Measurements from ENCODE around the gene SYNDIG1. TPM values are rescaled to one million over a fixed set of nuclear protein-coding genes. Genes with fewer than 3 reads are reported as not detected.

SYNDIG1 gene
- polyA plus RNA-seq, 1 donor from 2014 or later = 0.22 TPM

GRCh38 chr20:24493661-24494459, 24.4 kb downstream of the SYNDIG1 start:
- Histone ChIP-seq H3K9me3 (ENCODE audit: low read length) (no peaks in the 10 kb centered on the region), H3K4me2 (ENCODE audit: low read length) (no peak overlapping the region), H3F3A (ENCODE audit: insufficient read depth, low read length, poor library complexity, severe bottlenecking) (no peaks in the 10 kb centered on the region), H3K9me2 (ENCODE audit: insufficient read depth, low read length) (no peaks in the 10 kb centered on the region), H4K20me1 (ENCODE audit: insufficient read depth) (no peaks in the 10 kb centered on the region), H3K27me3 (ENCODE audit: insufficient read depth, low read depth, low read length) (no peaks in the 10 kb centered on the region), H3K9ac (ENCODE audit: low read length) (no peak overlapping the region), H3K27ac (ENCODE audit: low read length) (no peak overlapping the region), H3K36me3 (ENCODE audit: insufficient read depth, low read length) (no peaks in the 10 kb centered on the region), H3K79me2 (replicated peaks; ENCODE audit: insufficient read depth, low read length) (no peaks in the 10 kb centered on the region), H3K4me3 (ENCODE audit: low read length) (no peak overlapping the region), H2AFZ (ENCODE audit: low read depth, low read length) (no peak overlapping the region)
- TF ChIP-seq TAF1 (IDR thresholded peaks at IDR 0.05; ENCODE audit: low read depth) = no peak
- TF ChIP-seq RAD21 (conservative IDR thresholded peaks at IDR 0.05) = no peak
- TF ChIP-seq POLR2AphosphoS5 (IDR thresholded peaks at IDR 0.05) = no peak
- no peak for TF ChIP-seq EP300 (conservative IDR thresholded peaks at IDR 0.05; ENCODE audit: poor library complexity, severe bottlenecking)
- TF ChIP-seq MXI1 (conservative IDR thresholded peaks at IDR 0.05; ENCODE audit: poor library complexity, severe bottlenecking) = no peak
- no peak for TF ChIP-seq REST (IDR thresholded peaks at IDR 0.05; ENCODE audit: borderline replicate concordance)
- no peak for TF ChIP-seq EZH2 (IDR thresholded peaks at IDR 0.05; ENCODE audit: borderline replicate concordance, insufficient read depth, low read length, poor library complexity, severe bottlenecking)
- no peak for TF ChIP-seq SMC3 (conservative IDR thresholded peaks at IDR 0.05; ENCODE audit: poor library complexity)
- TF ChIP-seq CTCF (IDR thresholded peaks at IDR 0.05; ENCODE audit: poor library complexity, severe bottlenecking) = no peak

- Histone ChIP-seq H3K4me2 (ENCODE audit: low read length) (no peak overlapping the region), H3K27ac (ENCODE audit: low read length) (no peak overlapping the region), H3K27me3 (ENCODE audit: insufficient read depth, low read depth, low read length) (no peaks in the 10 kb centered on the region), H2AFZ (ENCODE audit: low read depth, low read length) (no peak overlapping the region), H3K9me3 (ENCODE audit: low read length) (no peaks in the 10 kb centered on the region), H3K4me3 (ENCODE audit: low read length) (no peak overlapping the region), H3F3A (ENCODE audit: insufficient read depth, low read length, poor library complexity, severe bottlenecking) (no peaks in the 10 kb centered on the region), H3K36me3 (ENCODE audit: insufficient read depth, low read length) (no peaks in the 10 kb centered on the region), H3K9ac (ENCODE audit: low read length) (no peak overlapping the region), H3K9me2 (ENCODE audit: insufficient read depth, low read length) (no peaks in the 10 kb centered on the region), H4K20me1 (ENCODE audit: insufficient read depth) (no peaks in the 10 kb centered on the region), H3K79me2 (replicated peaks; ENCODE audit: insufficient read depth, low read length) (no peaks in the 10 kb centered on the region)
- TF ChIP-seq EP300 (conservative IDR thresholded peaks at IDR 0.05; ENCODE audit: poor library complexity, severe bottlenecking) (no peak), SMC3 (conservative IDR thresholded peaks at IDR 0.05; ENCODE audit: poor library complexity) (no peak), REST (IDR thresholded peaks at IDR 0.05; ENCODE audit: borderline replicate concordance) (no peak), TAF1 (IDR thresholded peaks at IDR 0.05; ENCODE audit: low read depth) (no peak), CTCF (IDR thresholded peaks at IDR 0.05; ENCODE audit: poor library complexity, severe bottlenecking) (no peak), EZH2 (IDR thresholded peaks at IDR 0.05; ENCODE audit: borderline replicate concordance, insufficient read depth, low read length, poor library complexity, severe bottlenecking) (no peak), RAD21 (conservative IDR thresholded peaks at IDR 0.05) (no peak), POLR2AphosphoS5 (IDR thresholded peaks at IDR 0.05) (no peak), MXI1 (conservative IDR thresholded peaks at IDR 0.05; ENCODE audit: poor library complexity, severe bottlenecking) (no peak)
Observed at GRCh38 chr20:24494460-24494920, 25.1 kb downstream of the SYNDIG1 start.
